Caco-2 (cell line): ENCODE results near the gene OMA1. TPM values are rescaled to one million over a fixed set of nuclear protein-coding genes. Genes with fewer than 3 reads are reported as not detected.

Experiments used
- BruUV-seq: library from RNA; stranded (reverse); fragments of 400-500 nt; replicated peaks from 2 replicates; lab custom pipeline; 2021; lab: Mats Ljungman, UMichigan
- CTCF ChIA-PET: fragments of 300-600 bp; sonication (Branson Sonifier 250); formaldehyde crosslinking; loops from one replicate; lab custom pipeline; 2022; ENCODE audit warnings: antibody characterized with exemption; lab: Charles Lee
- POLR2A ChIA-PET: fragments of 300-600 bp; sonication (Branson Sonifier 250); formaldehyde crosslinking; loops from one replicate; lab custom pipeline; 2022; ENCODE audit warnings: antibody characterized with exemption; lab: Charles Lee
- DNase-seq, 2 experiments: peaks; one replicate each; pipeline versions ENCODE4 v3.0.0 to v3.0.0-alpha.2; 2020 to 2022
- H3K27me3 ChIP-seq: replicated peaks from 2 replicates; pipeline ENCODE4 v1.6.0; 2011; ENCODE audit warnings: low read length; ENCODE audit not compliant: control insufficient read depth, insufficient read depth
- H3K36me3 ChIP-seq: 2 replicates; pipeline ENCODE4 v1.5.1; 2011; ENCODE audit warnings: low read length; ENCODE audit not compliant: control insufficient read depth, insufficient read depth
- H3K4me1 ChIP-seq: fragments of 250-450 bp; sonication (Bioruptor Pico); 2 replicates; pipeline ENCODE4 v1.5.1; 2020; ENCODE audit warnings: mild to moderate bottlenecking
- H3K4me3 ChIP-seq: 2 replicates; pipeline ENCODE4 v1.5.1; 2011; ENCODE audit warnings: low read depth, mild to moderate bottlenecking, control low read depth, low read length
- H3K9me3 ChIP-seq: fragments of 250-450 bp; sonication (Bioruptor Pico); 2 replicates; pipeline ENCODE4 v1.5.1; 2020; ENCODE audit warnings: mild to moderate bottlenecking, moderate library complexity
- H3K27ac Mint-ChIP-seq: one replicate; pipeline ENCODE4 v1.8.0; 2022; ENCODE audit warnings: mixed read lengths; ENCODE audit not compliant: unreplicated experiment
- H3K27me3 Mint-ChIP-seq: one replicate; pipeline ENCODE4 v1.8.0; 2022; ENCODE audit warnings: mixed read lengths; ENCODE audit not compliant: insufficient read depth, unreplicated experiment
- H3K36me3 Mint-ChIP-seq: one replicate; pipeline ENCODE4 v1.8.0; 2022; ENCODE audit warnings: mild to moderate bottlenecking, mixed read lengths; ENCODE audit not compliant: insufficient read depth, unreplicated experiment
- H3K4me1 Mint-ChIP-seq: one replicate; pipeline ENCODE4 v1.8.0; 2022; ENCODE audit warnings: low read depth, mixed read lengths; ENCODE audit not compliant: unreplicated experiment
- H3K4me3 Mint-ChIP-seq: one replicate; pipeline ENCODE4 v1.8.0; 2022; ENCODE audit warnings: mild to moderate bottlenecking, moderate library complexity, mixed read lengths; ENCODE audit not compliant: unreplicated experiment
- H3K9me3 Mint-ChIP-seq: one replicate; pipeline ENCODE4 v1.8.0; 2022; ENCODE audit warnings: mixed read lengths; ENCODE audit not compliant: unreplicated experiment
- CTCF ChIP-seq, 2 experiments: fragments of 200-600 bp in 1 of 2; IDR thresholded peaks; 1 replicate in 1 of 2; 2 replicates in 1 of 2; pipeline versions ENCODE4 v1.5.1 to v1.8.0; 2011 to 2022; ENCODE audit warnings: antibody characterized with exemption in 1 of 2, control low read depth in 1 of 2, inconsistent platforms in 1 of 2, low read depth in 1 of 2, low read length in 1 of 2, mild to moderate bottlenecking in 1 of 2, moderate library complexity in 1 of 2; ENCODE audit not compliant: insufficient read depth in 1 of 2, severe bottlenecking in 1 of 2, unreplicated experiment in 1 of 2
- intact Hi-C: fragments of 100-400 bp; cut with micrococcal nuclease; formaldehyde crosslinking; loops from one replicate; pipeline ENCODE4 v1.10.0; 2022; ENCODE audit not compliant: unreplicated experiment
- total RNA-seq: library from RNA; stranded (reverse); gene quantifications from 2 replicates; pipeline ENCODE4 v1.2.3, GENCODE V29; 2022

The OMA1 gene
- total RNA-seq, 1 experiment from 2014 or later: 6.9 TPM

- no peaks in the 10 kb centered on the region for H3K36me3 Mint-ChIP-seq
- no peaks in the 10 kb centered on the region for H3K9me3 ChIP-seq
- H3K4me3 ChIP-seq: no peak overlapping the region
- no peak overlapping the region for H3K4me3 Mint-ChIP-seq
- no peaks in the 10 kb centered on the region for H3K36me3 ChIP-seq
- no peak for TF ChIP-seq CTCF (IDR thresholded peaks at IDR 0.05; ENCODE audit: insufficient read depth in 1 of 2, low read depth in 1 of 2, low read length in 1 of 2, severe bottlenecking in 1 of 2, unreplicated experiment in 1 of 2)
- intact Hi-C loops: no loop called here
- no peaks in the 10 kb centered on the region for H3K27me3 ChIP-seq
- H3K9me3 Mint-ChIP-seq: no peaks in the 10 kb centered on the region
- no peak overlapping the region for H3K27ac Mint-ChIP-seq
- no peak for DNase-seq
- H3K4me1 ChIP-seq: no peaks in the 10 kb centered on the region
- peaks cover 27% of the 10 kb centered on the region for H3K4me1 Mint-ChIP-seq
- BruUV-seq: no TSS peak
- ChIA-PET CTCF (no interaction called here), POLR2A (no interaction called here)
- H3K27me3 Mint-ChIP-seq: no peaks in the 10 kb centered on the region
Measured at GRCh38 chr1:58446368-58446767, 100.2 kb downstream of the OMA1 start.

- no peak for DNase-seq
- no TSS peak for BruUV-seq
- H3K36me3 Mint-ChIP-seq: no peaks in the 10 kb centered on the region
- ChIA-PET CTCF (no interaction called here), POLR2A (no interaction called here)
- no peaks in the 10 kb centered on the region for H3K4me1 ChIP-seq
- no peak overlapping the region for H3K4me3 ChIP-seq
- no peak for TF ChIP-seq CTCF (IDR thresholded peaks at IDR 0.05; ENCODE audit: insufficient read depth in 1 of 2, low read depth in 1 of 2, low read length in 1 of 2, severe bottlenecking in 1 of 2, unreplicated experiment in 1 of 2)
- H3K9me3 ChIP-seq: no peaks in the 10 kb centered on the region
- no peaks in the 10 kb centered on the region for H3K27me3 ChIP-seq
- intact Hi-C loops: no loop called here
- H3K9me3 Mint-ChIP-seq: no peaks in the 10 kb centered on the region
- H3K27ac Mint-ChIP-seq: no peak overlapping the region
- H3K36me3 ChIP-seq: no peaks in the 10 kb centered on the region
- no peaks in the 10 kb centered on the region for H3K27me3 Mint-ChIP-seq
- peaks cover 27% of the 10 kb centered on the region for H3K4me1 Mint-ChIP-seq
- H3K4me3 Mint-ChIP-seq: no peak overlapping the region
Measured at GRCh38 chr1:58443986-58444868, 102.3 kb downstream of the OMA1 start.

- ChIA-PET POLR2A (no interaction called here), CTCF (no interaction called here)
- H3K27me3 ChIP-seq: no peaks in the 10 kb centered on the region
- H3K9me3 ChIP-seq: no peaks in the 10 kb centered on the region
- Mint-ChIP-seq H3K27ac (no peak overlapping the region), H3K4me1 (peaks cover 7% of the 10 kb centered on the region), H3K9me3 (no peaks in the 10 kb centered on the region), H3K36me3 (no peaks in the 10 kb centered on the region), H3K4me3 (no peak overlapping the region), H3K27me3 (no peaks in the 10 kb centered on the region)
- no peaks in the 10 kb centered on the region for H3K36me3 ChIP-seq
- no peaks in the 10 kb centered on the region for H3K4me1 ChIP-seq
- H3K4me3 ChIP-seq: no peak overlapping the region
- intact Hi-C loops: no loop called here
- BruUV-seq: no TSS peak
- no peak for DNase-seq
- no peak for TF ChIP-seq CTCF (IDR thresholded peaks at IDR 0.05; ENCODE audit: insufficient read depth in 1 of 2, low read depth in 1 of 2, low read length in 1 of 2, severe bottlenecking in 1 of 2, unreplicated experiment in 1 of 2)
Measured at GRCh38 chr1:58442114-58442513, 104.4 kb downstream of the OMA1 start.
